Measurements from ENCODE around the gene TDRKH.

Gene TDRKH

GRCh38 chr1:151723726-151724370, 66.5 kb downstream of the TDRKH start:
- Histone ChIP-seq H3K36me3 (ENCODE audit: insufficient read depth, low read length) (no peaks in the 10 kb centered on the region), H3K27me3 (ENCODE audit: insufficient read depth, low read length) (peaks cover 55% of the 10 kb centered on the region), H3K9me3 (ENCODE audit: insufficient read depth, low read depth, low read length) (no peaks in the 10 kb centered on the region), H3K4me3 (ENCODE audit: low read length) (no peak overlapping the region), H3K4me1 (ENCODE audit: insufficient read depth, low read length) (peaks cover 24% of the 10 kb centered on the region), H3K27ac (ENCODE audit: low read depth, low read length) (no peak overlapping the region), H3K9ac (ENCODE audit: low read depth, low read length) (no peak overlapping the region)
- 63% methylated on average over 3 of the region's 3 CpGs for WGBS
